HCT116 (cell line): ENCODE measurements around the gene PTBP1. TPM values are rescaled to one million over a fixed set of nuclear protein-coding genes. Genes with fewer than 3 reads are reported as not detected.

ENCODE experiments used
- ATAC-seq: fragments of 200-7000 bp; cut with Tn5 transposase; 2 replicates; pipeline ENCODE4 v1.9.1; 2020; ENCODE audit warnings: mild to moderate bottlenecking, moderate library complexity
- BruUV-seq: library from RNA; stranded (reverse); fragments of 400-500 nt; replicated peaks from 2 replicates; lab custom pipeline; 2021; lab: Mats Ljungman, UMichigan
- CTCF ChIA-PET: fragments of 300-600 bp; sonication (Branson Sonifier 250); formaldehyde crosslinking; loops from one replicate; lab custom pipeline; 2021; ENCODE audit warnings: antibody characterized with exemption; lab: Charles Lee
- POLR2A ChIA-PET: fragments of 300-600, 350-600 bp; sonication (Branson Sonifier 250); formaldehyde crosslinking; loops from one replicate; lab custom pipeline; 2021; ENCODE audit warnings: antibody characterized with exemption; lab: Charles Lee
- RAD21 ChIA-PET, 2 experiments: fragments of 300-600 bp; sonication (Branson Sonifier 250); formaldehyde crosslinking; loops; one replicate each; lab custom pipeline; 2023; ENCODE audit warnings: low total read pairs in 2 of 2; ENCODE audit not compliant: uncharacterized antibody in 2 of 2, unreplicated experiment in 2 of 2, low non-redundant PET in 1 of 2; lab: Charles Lee
- DNase-seq: peaks from one replicate; pipeline ENCODE4 v3.0.0-alpha.2; 2010; ENCODE audit warnings: low read depth, low spot score
- H2AFZ ChIP-seq: fragments of 200-600 bp; shearing (Covaris generic), sonication (generic); 2 replicates; pipeline ENCODE4 v1.6.1; 2017; ENCODE audit warnings: low read depth, mixed run types, mixed read lengths, antibody characterized with exemption, low read length; ENCODE audit not compliant: poor library complexity, severe bottlenecking
- H3K27ac ChIP-seq: 2 replicates; pipeline ENCODE4 v1.5.1; 2012; ENCODE audit warnings: low read depth, low read length
- H3K27me3 ChIP-seq: fragments of 200-600 bp; sonication (generic); 2 replicates; pipeline ENCODE4 v1.6.1; 2016; ENCODE audit warnings: mixed run types, low read length, mixed read lengths; ENCODE audit not compliant: insufficient read depth
- H3K36me3 ChIP-seq, 2 experiments: fragments of 200-500 bp in 1 of 2; fragments of 200-600 bp in 1 of 2; sonication (Bioruptor generic) in 1 of 2; sonication (generic) in 1 of 2; 2 replicates each; pipeline versions ENCODE4 v1.5.1 to v1.6.1; 2014 to 2016; ENCODE audit warnings: low read length in 2 of 2, inconsistent platforms in 1 of 2, mixed read lengths in 1 of 2, mixed run types in 1 of 2; ENCODE audit not compliant: insufficient read depth in 2 of 2, control insufficient read depth in 1 of 2
- H3K4me1 ChIP-seq, 2 experiments: fragments of 200-600 bp in 1 of 2; sonication (generic) in 1 of 2; 2 replicates each; pipeline versions ENCODE4 v1.5.1 to v1.6.1; 2012 to 2017; ENCODE audit warnings: low read length in 2 of 2, inconsistent platforms in 1 of 2, mild to moderate bottlenecking in 1 of 2, mixed read lengths in 1 of 2, mixed run types in 1 of 2, moderate library complexity in 1 of 2; ENCODE audit not compliant: insufficient read depth in 2 of 2, control insufficient read depth in 1 of 2
- H3K4me2 ChIP-seq: fragments of 200-600 bp; sonication (generic); 2 replicates; pipeline ENCODE4 v1.6.1; 2017; ENCODE audit warnings: mixed run types, low read length, mixed read lengths
- H3K4me3 ChIP-seq, 2 experiments: fragments of 200-600 bp in 1 of 2; sonication (generic) in 1 of 2; replicated peaks in 1 of 2; 2 replicates each; pipeline ENCODE4 v1.5.1; 2011 to 2016; ENCODE audit warnings: low read length in 2 of 2, control low read depth in 1 of 2, low read depth in 1 of 2, mild to moderate bottlenecking in 1 of 2, mixed read lengths in 1 of 2, mixed run types in 1 of 2
- H3K79me2 ChIP-seq: fragments of 200-600 bp; sonication (generic); 2 replicates; pipeline ENCODE4 v1.6.1; 2017; ENCODE audit warnings: mild to moderate bottlenecking, mixed run types, low read length, moderate library complexity, mixed read lengths; ENCODE audit not compliant: insufficient read depth
- H3K9ac ChIP-seq: fragments of 200-600 bp; sonication (generic); 2 replicates; pipeline ENCODE4 v1.6.1; 2016; ENCODE audit warnings: low read length, mixed read lengths
- H3K9me2 ChIP-seq: fragments of 200-600 bp; sonication (generic), shearing (Covaris generic); 2 replicates; pipeline ENCODE4 v1.6.1; 2017; ENCODE audit warnings: mixed run types, mild to moderate bottlenecking, moderate library complexity; ENCODE audit not compliant: insufficient read depth
- H3K9me3 ChIP-seq, 2 experiments: fragments of 200-500 bp in 1 of 2; fragments of 200-600 bp in 1 of 2; sonication (Bioruptor generic) in 1 of 2; sonication (generic) in 1 of 2; 2 replicates each; pipeline ENCODE4 v1.6.1; 2014 to 2017; ENCODE audit warnings: low read length in 2 of 2, mixed read lengths in 2 of 2, inconsistent platforms in 1 of 2, low read depth in 1 of 2, mild to moderate bottlenecking in 1 of 2, mixed run types in 1 of 2, moderate library complexity in 1 of 2; ENCODE audit not compliant: control insufficient read depth in 1 of 2, insufficient read depth in 1 of 2
- H4K20me1 ChIP-seq: fragments of 200-600 bp; sonication (generic), shearing (Covaris generic); 2 replicates; pipeline ENCODE4 v1.6.1; 2017; ENCODE audit warnings: mixed run types, mild to moderate bottlenecking, moderate library complexity; ENCODE audit not compliant: insufficient read depth
- CBX3 ChIP-seq: IDR thresholded peaks from 2 replicates; pipeline ENCODE4 v1.6.1; 2012; ENCODE audit warnings: low read depth
- CEBPB ChIP-seq: IDR thresholded peaks from 2 replicates; pipeline ENCODE4 v1.6.1; 2012; ENCODE audit warnings: low read depth
- ELF1 ChIP-seq: IDR thresholded peaks from 2 replicates; pipeline ENCODE4 v1.6.1; 2012; ENCODE audit warnings: low read depth, borderline replicate concordance
- EZH2 ChIP-seq: fragments of 200-600 bp; sonication (generic); IDR thresholded peaks from 2 replicates; pipeline ENCODE4 v1.6.1; 2017; ENCODE audit warnings: antibody characterized with exemption, mixed run types
- EZH2phosphoT487 ChIP-seq: fragments of 200-600 bp; IDR thresholded peaks from 2 replicates; pipeline ENCODE4 v1.6.1; 2018; ENCODE audit warnings: antibody characterized with exemption, borderline replicate concordance
- JUND ChIP-seq: IDR thresholded peaks from 2 replicates; pipeline ENCODE4 v1.6.1; 2012
- POLR2A ChIP-seq: IDR thresholded peaks from 2 replicates; pipeline ENCODE4 v1.7.0; 2011; ENCODE audit warnings: borderline replicate concordance; ENCODE audit not compliant: insufficient read depth, insufficient read length; ENCODE audit errors: extremely low read depth
- POLR2AphosphoS5 ChIP-seq: IDR thresholded peaks from 2 replicates; pipeline ENCODE4 v1.6.1; 2011; ENCODE audit warnings: mild to moderate bottlenecking, low read depth, low read length, moderate library complexity
- RAD21 ChIP-seq: IDR thresholded peaks from 2 replicates; pipeline ENCODE4 v1.6.1; 2012; ENCODE audit warnings: low read depth, mild to moderate bottlenecking
- SIN3A ChIP-seq: IDR thresholded peaks from 2 replicates; pipeline ENCODE4 v1.6.1; 2012; ENCODE audit warnings: low read depth
- SP1 ChIP-seq: IDR thresholded peaks from 2 replicates; pipeline ENCODE4 v1.6.1; 2012; ENCODE audit warnings: low read depth
- SRF ChIP-seq: IDR thresholded peaks from 2 replicates; pipeline ENCODE4 v1.6.1; 2012; ENCODE audit warnings: low read depth
- TCF7L2 ChIP-seq: IDR thresholded peaks from 2 replicates; pipeline ENCODE4 v1.7.0; 2011; ENCODE audit warnings: borderline replicate concordance, inconsistent platforms; ENCODE audit not compliant: insufficient read depth, insufficient read length; ENCODE audit errors: extremely low read depth
- YY1 ChIP-seq: IDR thresholded peaks from 2 replicates; pipeline ENCODE4 v1.6.1; 2011; ENCODE audit warnings: low read length, low read depth, moderate library complexity, mild to moderate bottlenecking; ENCODE audit not compliant: insufficient replicate concordance; ENCODE audit errors: extremely low read depth
- ZFX ChIP-seq: fragments of 450-650 bp; IDR thresholded peaks from 2 replicates; pipeline ENCODE4 v1.6.1; 2017
- ZNF274 ChIP-seq: fragments of 200-500 bp; sonication (Bioruptor generic); IDR thresholded peaks from 2 replicates; pipeline ENCODE4 v1.6.1; 2014; ENCODE audit warnings: mild to moderate bottlenecking, low read depth, low read length, inconsistent platforms
- intact Hi-C: fragments of 100-400 bp; cut with micrococcal nuclease; formaldehyde crosslinking; loops from 2 replicates; pipeline ENCODE4 v1.10.0; 2022
- total RNA-seq: library from RNA; stranded (reverse); gene quantifications from one replicate; pipeline ENCODE4 v1.2.1, GENCODE V29; 2021; ENCODE audit not compliant: unreplicated experiment
- TF ChIP-seq, protein P1 (sequence below): IDR thresholded peaks from 2 replicates; pipeline ENCODE4 v1.6.1; 2012; ENCODE audit warnings: low read depth
- TF ChIP-seq, protein P2 (sequence below), 3 experiments: fragments of 200-600 bp in 1 of 3; sonication (generic) in 1 of 3; IDR thresholded peaks in 2 of 3; conservative IDR thresholded peaks in 1 of 3; 2 replicates each; pipeline ENCODE4 v1.5.1; 2012 to 2017; ENCODE audit warnings: low read depth in 2 of 3, low read length in 2 of 3, antibody characterized with exemption in 1 of 3, borderline replicate concordance in 1 of 3, control low read depth in 1 of 3, mild to moderate bottlenecking in 1 of 3, mixed read lengths in 1 of 3, mixed run types in 1 of 3, moderate library complexity in 1 of 3; ENCODE audit not compliant: insufficient read depth in 1 of 3

PTBP1 gene
- total RNA-seq, 1 experiment from 2014 or later, result 676 TPM

DNA sequence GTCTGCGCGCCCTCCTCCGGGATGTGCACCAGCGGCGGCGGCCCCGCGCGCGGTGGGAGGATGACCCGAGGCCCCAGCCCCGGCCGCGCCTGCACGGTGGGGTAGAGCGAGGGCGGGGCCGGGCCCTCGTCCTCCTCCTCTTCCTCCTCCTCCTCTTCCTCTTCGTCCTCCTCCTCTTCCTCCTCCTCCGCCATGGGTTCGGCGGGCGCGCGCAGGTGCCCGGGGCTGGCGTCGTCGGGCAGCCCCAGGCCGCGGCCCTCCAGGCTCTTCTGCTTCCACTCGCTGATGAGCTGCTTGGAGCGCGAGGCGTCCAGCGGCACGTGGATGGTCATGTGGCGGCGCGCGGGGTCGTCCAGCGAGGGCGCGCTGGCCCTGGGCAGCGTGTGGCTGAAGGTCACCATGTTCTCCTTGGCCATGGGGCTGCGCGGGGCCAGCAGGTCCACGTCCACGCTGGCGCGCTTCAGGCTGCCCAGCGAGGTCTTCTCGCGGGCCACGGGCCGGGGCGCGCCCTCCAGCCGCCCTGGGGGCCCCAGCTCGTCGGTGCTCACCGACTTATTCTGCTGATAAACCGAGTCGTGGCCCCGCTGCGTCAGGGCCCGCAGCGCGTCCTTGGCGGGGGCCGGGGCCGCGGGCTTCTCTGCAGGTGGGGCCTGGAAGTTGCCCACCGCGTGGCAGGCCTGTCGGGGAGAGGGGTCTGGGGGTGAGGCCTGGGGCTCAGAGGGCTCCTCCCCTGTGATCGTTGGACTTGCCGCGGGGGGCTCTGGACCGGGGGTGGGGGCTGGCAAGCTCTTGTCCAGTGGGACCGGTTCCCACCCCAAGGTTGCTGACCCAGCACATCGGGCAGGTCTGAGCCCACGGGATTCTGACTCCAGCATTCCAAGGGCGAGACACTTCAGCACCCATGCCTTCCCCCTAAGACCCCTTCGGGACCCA lies 16.2 kb downstream of the PTBP1 start:
- no TSS peak for BruUV-seq
- RAD21 ChIA-PET, result no interaction called here
- no peak for DNase-seq
- peaks cover 23 to 28% of the 10 kb centered on the region in 2 experiments; a peak in 3 of 4 replicates for H3K36me3 ChIP-seq
- no peak overlapping the region for H2AFZ ChIP-seq
- peaks cover 30% of the 10 kb centered on the region for H3K79me2 ChIP-seq
- intact Hi-C loops, result no loop called here
- H4K20me1 ChIP-seq, result peaks cover 8% of the 10 kb centered on the region; the same call in 1 of the 2 replicates
- H3K9me2 ChIP-seq, result no peaks in the 10 kb centered on the region
- POLR2A ChIA-PET, result no interaction called here
- H3K4me1 ChIP-seq, result no peaks in the 10 kb centered on the region
- no peak overlapping the region for H3K4me3 ChIP-seq
- no peaks in the 10 kb centered on the region for H3K9me3 ChIP-seq
- no peak overlapping the region for H3K27ac ChIP-seq
- no peaks in the 10 kb centered on the region for H3K27me3 ChIP-seq
- TF ChIP-seq ZFX (no peak; the same call in 1 of the 2 replicates), ZNF274 (no peak), CBX3 (no peak), EZH2phosphoT487 (no peak), EZH2 (no peak), SRF (no peak), RAD21 (no peak), TCF7L2 (no peak), POLR2AphosphoS5 (no peak), CEBPB (no peak), SP1 (no peak), POLR2A (no peak), JUND (no peak), ELF1 (no peak), YY1 (no peak), SIN3A (no peak)
- TF ChIP-seq, protein P1, sequence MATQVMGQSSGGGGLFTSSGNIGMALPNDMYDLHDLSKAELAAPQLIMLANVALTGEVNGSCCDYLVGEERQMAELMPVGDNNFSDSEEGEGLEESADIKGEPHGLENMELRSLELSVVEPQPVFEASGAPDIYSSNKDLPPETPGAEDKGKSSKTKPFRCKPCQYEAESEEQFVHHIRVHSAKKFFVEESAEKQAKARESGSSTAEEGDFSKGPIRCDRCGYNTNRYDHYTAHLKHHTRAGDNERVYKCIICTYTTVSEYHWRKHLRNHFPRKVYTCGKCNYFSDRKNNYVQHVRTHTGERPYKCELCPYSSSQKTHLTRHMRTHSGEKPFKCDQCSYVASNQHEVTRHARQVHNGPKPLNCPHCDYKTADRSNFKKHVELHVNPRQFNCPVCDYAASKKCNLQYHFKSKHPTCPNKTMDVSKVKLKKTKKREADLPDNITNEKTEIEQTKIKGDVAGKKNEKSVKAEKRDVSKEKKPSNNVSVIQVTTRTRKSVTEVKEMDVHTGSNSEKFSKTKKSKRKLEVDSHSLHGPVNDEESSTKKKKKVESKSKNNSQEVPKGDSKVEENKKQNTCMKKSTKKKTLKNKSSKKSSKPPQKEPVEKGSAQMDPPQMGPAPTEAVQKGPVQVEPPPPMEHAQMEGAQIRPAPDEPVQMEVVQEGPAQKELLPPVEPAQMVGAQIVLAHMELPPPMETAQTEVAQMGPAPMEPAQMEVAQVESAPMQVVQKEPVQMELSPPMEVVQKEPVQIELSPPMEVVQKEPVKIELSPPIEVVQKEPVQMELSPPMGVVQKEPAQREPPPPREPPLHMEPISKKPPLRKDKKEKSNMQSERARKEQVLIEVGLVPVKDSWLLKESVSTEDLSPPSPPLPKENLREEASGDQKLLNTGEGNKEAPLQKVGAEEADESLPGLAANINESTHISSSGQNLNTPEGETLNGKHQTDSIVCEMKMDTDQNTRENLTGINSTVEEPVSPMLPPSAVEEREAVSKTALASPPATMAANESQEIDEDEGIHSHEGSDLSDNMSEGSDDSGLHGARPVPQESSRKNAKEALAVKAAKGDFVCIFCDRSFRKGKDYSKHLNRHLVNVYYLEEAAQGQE, result no peak
- TF ChIP-seq, protein P2, sequence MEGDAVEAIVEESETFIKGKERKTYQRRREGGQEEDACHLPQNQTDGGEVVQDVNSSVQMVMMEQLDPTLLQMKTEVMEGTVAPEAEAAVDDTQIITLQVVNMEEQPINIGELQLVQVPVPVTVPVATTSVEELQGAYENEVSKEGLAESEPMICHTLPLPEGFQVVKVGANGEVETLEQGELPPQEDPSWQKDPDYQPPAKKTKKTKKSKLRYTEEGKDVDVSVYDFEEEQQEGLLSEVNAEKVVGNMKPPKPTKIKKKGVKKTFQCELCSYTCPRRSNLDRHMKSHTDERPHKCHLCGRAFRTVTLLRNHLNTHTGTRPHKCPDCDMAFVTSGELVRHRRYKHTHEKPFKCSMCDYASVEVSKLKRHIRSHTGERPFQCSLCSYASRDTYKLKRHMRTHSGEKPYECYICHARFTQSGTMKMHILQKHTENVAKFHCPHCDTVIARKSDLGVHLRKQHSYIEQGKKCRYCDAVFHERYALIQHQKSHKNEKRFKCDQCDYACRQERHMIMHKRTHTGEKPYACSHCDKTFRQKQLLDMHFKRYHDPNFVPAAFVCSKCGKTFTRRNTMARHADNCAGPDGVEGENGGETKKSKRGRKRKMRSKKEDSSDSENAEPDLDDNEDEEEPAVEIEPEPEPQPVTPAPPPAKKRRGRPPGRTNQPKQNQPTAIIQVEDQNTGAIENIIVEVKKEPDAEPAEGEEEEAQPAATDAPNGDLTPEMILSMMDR (IDR thresholded peaks at IDR 0.05 in 2 of 3, conservative IDR thresholded peaks at IDR 0.05 in 1 of 3; ENCODE audit: borderline replicate concordance in 1 of 3, insufficient read depth in 1 of 3, low read depth in 2 of 3, low read length in 2 of 3), result no peak
- CTCF ChIA-PET, result no interaction called here
- H3K9ac ChIP-seq, result no peak overlapping the region
- H3K4me2 ChIP-seq, result no peak overlapping the region
- peak; percentile 28 for ATAC-seq
